ENCODE results near the gene EML6.

Gene EML6

GRCh38 chr2:54708584-54709335, 14.7 kb upstream of the EML6 start:
- DNase-seq: no peak

GRCh38 chr2:54709336-54709809, 14.1 kb upstream of the EML6 start:
- DNase-seq: no peak

GRCh38 chr2:54710216-54710615, 13.2 kb upstream of the EML6 start:
- DNase-seq: no peak

- no peak for DNase-seq
Observed at GRCh38 chr2:54712516-54712915, 10.9 kb upstream of the EML6 start.

- no peak for DNase-seq
Observed at GRCh38 chr2:54714996-54715395, 8.5 kb upstream of the EML6 start.

- no peak for DNase-seq
Observed at GRCh38 chr2:54716375-54716774, 7.1 kb upstream of the EML6 start.

- DNase-seq: no peak
Observed at GRCh38 chr2:54720563-54720962, 2.9 kb upstream of the EML6 start.

- DNase-seq: no peak
Observed at GRCh38 chr2:54722641-54723040, 821 bp upstream of the EML6 start.

GRCh38 chr2:54723996-54724559, 616 bp downstream of the EML6 start:
- DNase-seq: peak in 1 of 2 experiments; percentile 63

GRCh38 chr2:54724560-54725342, 1.3 kb downstream of the EML6 start:
- DNase-seq: peak in 1 of 2 experiments; percentile 53

- DNase-seq: no peak
Observed at GRCh38 chr2:54725343-54726099, 2.1 kb downstream of the EML6 start.

GRCh38 chr2:54726431-54726830, 3.0 kb downstream of the EML6 start:
- DNase-seq: no peak

GRCh38 chr2:54726940-54727339, 3.5 kb downstream of the EML6 start:
- no peak for DNase-seq

GRCh38 chr2:54728669-54729120, 5.2 kb downstream of the EML6 start:
- DNase-seq: no peak

GRCh38 chr2:54735636-54736035, 12.2 kb downstream of the EML6 start:
- DNase-seq: no peak

- no peak for DNase-seq
Observed at GRCh38 chr2:54738281-54738680, 14.8 kb downstream of the EML6 start.

GRCh38 chr2:54740333-54740732, 16.9 kb downstream of the EML6 start:
- no peak for DNase-seq

GRCh38 chr2:54741250-54741649, 17.8 kb downstream of the EML6 start:
- no peak for DNase-seq

- DNase-seq: no peak
Observed at GRCh38 chr2:54750040-54750439, 26.6 kb downstream of the EML6 start.

GRCh38 chr2:54752439-54752838, 29.0 kb downstream of the EML6 start:
- no peak for DNase-seq

GRCh38 chr2:54755641-54756326, 32.3 kb downstream of the EML6 start:
- peak; percentile 24 to 57 for DNase-seq

GRCh38 chr2:54757500-54757899, 34.0 kb downstream of the EML6 start:
- DNase-seq: no peak
